ENCODE data around the gene GRB2.
"Not testable (repeated sequence)": the region's sequence is repeated elsewhere in the genome, so short reads cannot be mapped to it uniquely, and the experiment has no call there.

GRB2 gene

DNA sequence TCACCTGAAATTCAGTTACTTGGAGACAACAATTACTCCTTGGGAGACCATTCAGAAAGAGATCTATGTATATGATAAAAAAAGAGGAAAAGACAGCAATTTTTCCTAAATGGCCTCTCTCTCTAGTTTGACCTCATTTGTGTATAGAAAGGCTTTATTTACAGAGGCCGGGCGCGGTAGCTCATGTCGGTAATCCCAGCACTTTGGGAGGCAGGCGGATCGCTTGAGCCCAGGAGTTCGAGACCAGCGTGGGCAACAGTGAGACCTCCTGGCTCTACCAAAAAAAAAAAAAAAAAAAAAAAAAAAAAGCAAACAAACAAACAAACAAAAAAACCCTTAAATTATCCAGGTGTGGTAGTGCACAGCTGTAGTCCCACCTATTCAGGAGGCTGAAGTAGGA is 20.7 kb downstream of the GRB2 start:
- DNase-seq = no peak

DNA sequence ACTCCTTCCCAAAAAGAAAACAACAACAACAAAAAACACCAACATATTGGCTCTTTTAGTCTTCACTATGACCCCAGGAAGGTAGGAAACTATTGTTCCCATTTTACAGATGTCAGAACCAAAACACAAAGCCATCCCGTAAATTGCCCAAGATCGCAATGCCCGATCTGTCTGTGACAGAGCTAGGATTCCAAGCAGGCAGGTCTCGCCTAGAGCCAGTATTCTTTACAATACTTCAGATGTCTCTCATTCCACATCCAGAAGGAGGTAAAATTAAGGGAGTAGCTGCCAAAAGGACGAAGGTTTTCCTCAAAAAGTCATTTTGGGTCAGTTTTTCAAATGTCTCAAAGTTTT is 21.7 kb downstream of the GRB2 start:
- DNase-seq = no peak

DNA sequence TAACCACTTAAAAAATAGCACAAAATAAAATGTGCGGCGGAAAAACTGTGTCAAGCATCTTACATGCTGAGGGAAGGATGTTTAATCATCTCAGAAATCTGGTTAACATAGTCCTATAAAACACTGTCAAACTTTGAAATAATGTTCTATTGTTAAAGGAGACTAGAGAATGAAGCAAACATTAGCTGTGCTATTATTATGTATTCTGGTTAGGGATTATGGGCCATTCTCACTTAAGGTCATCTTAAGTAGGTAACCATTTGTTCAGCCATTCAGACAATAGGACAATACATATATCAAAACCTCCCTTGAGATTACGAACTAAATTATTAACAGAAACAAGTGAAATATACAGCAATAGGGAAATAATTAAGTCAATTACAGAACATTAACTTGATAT is 24.7 kb downstream of the GRB2 start:
- DNase-seq = no peak

DNA sequence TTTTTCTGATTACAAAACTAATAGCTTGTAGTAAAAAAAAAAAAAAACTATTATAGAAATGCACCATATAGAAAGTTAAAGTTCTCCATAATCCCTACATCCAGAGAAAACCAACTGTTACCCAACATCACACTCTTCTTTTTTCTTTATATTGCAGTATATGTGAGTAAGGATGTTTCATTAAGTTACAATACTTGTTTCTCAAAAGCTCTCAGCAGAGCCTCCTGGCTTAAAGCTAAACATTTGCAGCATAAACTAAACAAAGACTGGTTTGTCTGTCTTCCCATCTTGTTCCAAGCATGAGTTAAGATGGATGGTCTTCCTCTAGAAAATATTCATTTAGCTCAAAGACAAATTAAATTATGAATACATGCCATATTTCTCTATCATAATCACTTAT is 25.2 kb downstream of the GRB2 start:
- DNase-seq = no peak

DNA sequence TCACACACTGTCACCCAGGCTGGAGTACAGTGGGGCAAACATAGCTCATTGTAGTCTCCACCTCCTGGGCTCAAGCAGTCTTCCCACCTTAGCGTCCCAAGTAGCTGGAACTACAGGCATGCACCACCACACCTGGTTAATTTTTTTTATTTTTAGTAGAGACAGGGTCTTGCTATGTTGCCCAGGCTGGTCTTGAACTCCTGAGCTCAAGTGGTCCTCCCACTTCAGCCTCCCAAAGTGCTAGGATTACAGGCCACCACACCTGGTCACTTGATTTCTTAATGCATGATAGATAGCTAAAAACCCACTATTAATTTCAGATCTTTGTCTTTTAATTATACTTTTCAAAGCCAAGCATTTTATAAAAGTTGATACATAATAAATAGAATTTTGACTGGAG is 26.1 kb downstream of the GRB2 start:
- not testable (repeated sequence) for DNase-seq

DNA sequence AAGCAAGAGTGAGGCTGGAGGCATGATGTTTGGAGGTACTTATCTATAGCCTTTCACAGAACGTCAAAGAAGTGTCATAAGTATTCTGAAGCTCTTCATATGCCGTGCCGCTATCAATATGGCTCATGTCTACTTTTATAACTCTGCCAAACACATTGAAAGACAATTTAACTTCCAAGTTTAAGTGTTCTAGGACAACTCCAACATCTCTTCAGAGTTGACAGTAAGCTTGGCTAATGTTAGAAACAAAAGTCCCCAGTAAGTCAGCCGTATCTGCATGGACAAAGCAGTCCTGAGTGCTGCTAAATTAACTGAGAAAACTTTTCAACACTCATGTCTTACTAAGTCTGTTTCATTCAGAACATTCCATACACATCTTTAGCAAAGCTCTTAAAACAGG is 32.2 kb downstream of the GRB2 start:
- no peak for DNase-seq

DNA sequence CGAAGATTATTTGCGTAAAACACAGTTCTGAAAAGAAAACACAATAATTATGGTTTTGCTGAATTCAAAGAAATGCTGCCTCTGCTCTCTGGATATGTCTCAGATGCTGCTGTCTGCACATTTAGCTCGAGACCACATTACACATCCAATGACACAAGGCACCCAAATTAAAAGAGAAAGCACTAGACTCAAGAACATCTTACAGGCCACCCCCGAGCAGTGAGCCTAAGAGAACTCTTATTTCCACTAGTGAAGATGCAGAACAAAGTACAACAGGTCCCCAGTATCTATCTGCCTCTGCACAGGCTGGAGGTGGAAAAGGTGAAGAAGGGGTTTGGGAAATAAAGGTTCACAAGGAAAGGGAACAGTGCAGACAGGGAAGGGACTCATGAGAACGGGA is 33.5 kb downstream of the GRB2 start:
- no peak for DNase-seq

DNA sequence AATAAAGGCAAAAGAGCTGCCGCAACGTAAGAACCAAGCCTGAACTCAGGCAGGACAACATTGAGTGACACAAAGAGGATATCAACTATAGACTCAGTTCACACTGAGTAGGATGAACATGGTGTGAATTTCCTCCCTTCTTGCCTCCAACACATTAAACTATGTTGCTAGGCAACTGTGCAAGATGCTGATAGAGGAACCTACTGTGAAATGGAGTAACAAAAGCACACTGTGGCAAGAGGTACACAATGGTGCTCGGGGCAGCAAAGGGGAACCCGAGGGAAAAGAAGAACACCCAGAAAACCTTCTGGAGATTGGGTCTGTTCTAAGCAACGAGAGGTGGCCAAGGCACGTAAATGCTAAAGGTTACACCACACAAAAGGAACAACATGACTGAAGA is 34.1 kb downstream of the GRB2 start:
- DNase-seq = no peak

DNA sequence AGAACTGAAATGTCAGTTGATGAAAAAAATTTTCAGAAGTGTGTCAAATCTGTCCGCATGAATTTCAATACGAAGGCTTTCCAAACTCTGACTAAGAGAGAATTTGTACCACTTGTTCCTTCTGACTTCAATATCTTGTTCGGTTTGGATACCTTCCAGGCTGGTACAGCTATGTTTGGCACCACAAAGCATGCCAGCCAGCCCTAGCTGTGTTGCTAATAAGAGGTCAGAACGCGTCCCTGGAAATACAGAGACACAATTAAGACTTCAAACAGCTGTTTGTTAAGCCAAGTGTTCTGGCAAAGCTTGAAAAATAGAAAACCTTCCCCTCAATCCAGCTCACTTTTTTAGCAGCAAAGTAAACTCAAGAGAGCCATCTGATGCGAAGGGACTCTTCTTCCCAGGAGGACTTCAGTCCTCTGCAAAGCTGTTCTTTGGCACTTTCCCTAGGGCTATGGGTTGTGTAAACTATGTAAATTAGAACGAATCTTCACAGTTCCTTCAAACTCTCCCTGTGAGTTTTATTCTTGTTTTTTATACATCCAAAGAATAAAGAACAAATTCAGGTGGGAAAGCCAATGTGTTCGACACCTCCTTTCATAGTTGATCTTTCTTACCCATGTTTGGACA is 35.1 kb downstream of the GRB2 start:
- no peak for DNase-seq

DNA sequence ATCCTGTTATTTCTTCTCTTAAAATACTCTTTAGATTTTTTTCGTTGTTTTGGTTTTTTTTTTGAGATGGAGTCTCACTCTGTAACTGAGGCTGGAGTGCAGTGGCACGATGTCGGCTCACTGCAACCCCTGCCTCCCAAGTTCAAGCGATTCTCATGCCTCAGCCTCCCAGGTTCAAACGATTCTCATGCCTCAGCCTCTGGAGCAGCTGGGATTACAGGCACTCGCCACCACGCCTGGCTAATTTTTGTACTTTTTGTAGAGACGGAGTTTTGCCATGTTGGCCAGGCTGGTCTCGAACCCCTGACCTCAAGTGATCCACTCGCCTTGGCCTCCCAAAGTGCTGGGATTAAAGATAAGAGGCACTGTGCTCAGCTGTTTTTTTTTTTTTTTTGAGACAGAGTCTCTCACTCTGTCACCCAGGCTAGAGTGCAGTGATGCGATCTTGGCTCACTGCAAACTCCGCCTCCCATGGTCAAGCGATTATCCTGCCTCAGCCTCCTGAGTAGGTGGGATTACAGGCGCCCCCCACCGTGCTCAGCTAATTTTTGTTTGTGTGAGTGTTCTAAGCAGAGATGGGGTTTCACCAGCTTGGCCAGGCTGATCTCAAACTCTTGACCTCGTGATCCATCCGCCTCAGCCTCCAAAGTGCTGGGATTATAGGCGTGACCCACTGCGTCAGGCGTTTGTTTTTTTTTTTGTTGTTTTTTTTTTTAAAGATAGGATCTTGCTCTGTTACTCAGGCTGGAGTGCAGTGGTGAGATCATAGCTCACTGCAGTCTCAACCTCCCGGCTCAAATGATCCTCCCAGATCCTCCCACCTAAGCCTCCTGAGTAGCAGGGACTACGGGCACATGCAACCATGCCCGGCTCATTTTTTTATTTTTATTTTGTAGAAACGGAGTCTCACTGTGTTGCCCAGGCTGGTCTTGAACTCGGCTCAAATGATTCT is 37.4 kb downstream of the GRB2 start:
- not testable (repeated sequence) for DNase-seq

DNA sequence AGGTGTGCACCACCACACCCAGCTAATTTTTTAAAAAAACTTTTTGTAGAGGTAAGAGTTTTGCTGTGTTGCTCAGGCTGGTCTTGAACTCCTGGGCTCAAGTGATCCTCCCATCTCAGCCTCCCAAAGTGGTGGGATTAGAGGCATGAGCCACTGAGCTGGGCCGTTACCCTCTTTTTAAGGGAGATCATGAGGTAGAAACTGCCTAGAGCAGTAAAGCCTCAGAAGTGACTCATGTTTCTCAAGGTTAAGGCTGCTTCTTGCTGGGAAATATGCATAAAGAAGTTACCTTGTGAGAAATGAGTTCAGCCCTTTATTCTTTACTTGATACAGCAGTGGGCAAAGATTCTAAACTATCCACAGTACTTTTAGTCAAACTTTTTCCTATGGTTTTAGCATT is 38.2 kb downstream of the GRB2 start:
- DNase-seq = no peak

DNA sequence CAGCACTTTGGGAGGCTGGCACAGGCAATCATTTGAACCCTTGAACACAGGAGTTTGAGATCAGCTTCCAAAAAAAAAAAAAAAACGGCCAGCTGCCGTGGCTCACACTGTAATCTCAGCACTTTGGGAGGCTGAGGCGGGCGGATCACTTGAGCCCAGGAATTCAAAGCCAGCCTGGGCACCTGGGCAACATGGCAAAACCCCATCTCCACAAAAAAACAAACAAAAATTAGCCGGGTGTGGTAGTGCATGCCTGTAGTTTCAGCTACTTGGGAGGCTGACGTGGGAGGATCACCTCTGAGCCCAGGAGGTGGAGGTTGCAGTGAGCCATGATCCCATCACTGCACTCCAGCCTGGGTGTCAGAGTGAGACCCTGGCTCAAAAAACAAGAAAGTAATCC is 39.0 kb downstream of the GRB2 start:
- no peak for DNase-seq

DNA sequence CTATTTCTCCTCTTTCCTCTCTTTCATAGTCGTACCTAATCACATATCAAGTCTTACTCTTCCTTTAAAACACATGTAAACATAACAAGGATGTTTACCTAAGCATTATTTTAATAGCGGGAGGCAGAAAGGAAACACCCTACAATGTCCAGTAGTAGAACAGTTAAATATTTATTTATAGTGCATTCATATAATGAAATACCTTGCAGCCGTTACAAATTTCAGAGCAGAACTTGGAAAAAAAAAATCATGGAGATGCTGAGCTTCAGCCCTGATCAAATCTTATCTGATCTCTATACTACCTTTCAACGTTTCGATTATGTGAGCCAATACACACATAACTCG is 39.6 kb downstream of the GRB2 start:
- DNase-seq = no peak

DNA sequence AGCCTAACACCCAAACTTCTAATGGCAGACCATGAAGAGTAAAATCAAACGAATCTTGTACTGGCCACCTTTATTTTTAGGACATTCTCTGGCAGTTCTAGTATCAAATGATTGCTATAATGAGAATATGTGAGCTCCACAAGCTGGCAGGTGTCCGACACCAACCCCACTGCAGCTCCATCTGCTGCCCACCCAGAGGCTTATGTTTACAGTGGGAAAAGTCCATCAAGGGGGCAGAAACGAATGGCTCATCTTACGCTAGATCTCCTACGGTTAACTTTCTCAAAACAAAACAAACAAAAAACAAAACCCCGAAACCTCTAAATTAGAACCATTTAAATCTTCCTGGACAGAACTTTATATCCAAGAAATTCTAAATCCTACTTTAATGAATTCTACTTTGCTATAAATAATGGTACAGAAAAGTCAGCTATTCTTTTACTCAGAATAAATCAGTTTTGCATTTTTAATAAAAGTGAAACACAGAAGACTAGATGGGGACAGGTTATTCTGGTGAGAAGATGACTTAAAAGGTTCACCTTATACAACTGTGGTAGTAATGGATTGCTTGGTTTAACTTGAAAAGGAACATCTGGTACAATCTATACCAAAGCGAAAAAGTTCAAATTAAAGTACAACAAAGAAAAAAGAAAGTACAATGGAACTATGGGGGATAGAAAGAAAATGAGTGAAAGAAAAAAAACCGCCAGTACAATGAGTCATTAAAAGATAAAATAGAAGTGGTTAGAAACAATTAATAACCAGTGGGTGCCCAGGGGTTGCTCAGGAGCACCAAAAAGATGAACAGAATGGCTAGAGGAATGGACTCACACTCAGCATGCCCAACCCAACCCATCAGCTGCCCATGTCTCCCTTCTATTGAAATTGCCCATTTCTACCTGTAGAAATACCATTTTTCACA is 40.2 kb downstream of the GRB2 start:
- DNase-seq = no peak

DNA sequence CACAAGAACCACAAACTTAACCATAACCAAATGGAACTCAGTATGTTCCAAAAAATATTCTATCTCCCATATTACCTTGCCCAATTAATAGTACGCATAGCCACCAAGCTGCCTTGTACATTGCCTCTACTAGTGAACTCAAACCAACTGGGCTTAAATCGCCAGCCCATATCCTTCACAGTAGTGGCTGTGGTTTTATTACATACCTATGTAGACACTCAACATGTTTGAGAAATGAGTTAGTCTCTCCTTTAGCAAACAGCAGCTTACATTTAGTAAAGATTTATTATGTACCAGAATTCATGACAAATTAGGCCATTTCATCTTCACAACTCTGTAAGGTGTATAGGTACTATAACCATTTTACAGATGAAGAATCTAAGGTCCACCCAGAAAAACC is 41.4 kb downstream of the GRB2 start:
- DNase-seq = no peak

DNA sequence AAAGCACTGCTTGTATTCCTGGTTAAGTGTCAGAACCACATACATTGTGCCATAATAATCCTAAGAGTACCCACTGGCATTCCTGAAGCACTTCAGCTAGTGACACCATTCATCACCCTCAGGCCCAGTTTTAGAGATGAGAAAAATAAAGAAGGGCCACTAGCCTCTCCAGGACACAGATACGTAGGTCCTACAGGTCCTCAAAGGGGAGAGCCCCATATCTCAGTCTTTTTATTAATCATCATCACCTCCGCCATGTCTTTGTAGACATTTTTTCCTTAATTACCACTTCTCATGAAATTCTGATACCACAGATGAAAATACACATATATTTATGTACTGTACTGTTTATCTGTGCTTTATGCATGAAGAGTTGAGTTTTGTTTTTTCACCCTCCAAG is 43.5 kb downstream of the GRB2 start:
- no peak for DNase-seq

DNA sequence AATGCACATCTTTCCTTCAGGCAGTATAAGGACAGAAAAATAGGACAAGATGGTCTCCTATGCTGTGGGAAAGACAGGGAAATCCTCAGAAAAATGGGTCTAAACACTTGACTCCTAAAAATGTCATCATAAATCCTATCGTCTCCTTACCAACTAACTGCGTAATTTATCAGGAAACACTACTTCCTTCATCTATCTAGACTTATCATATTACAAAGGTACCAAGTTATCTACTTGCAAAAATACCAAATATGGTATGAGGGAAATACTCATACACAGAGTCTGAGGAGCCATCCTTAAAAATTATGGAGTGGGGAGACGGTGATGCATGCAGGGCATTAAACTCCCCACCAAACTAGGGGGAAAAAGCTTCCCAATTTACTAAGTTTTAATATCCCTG is 44.1 kb downstream of the GRB2 start:
- DNase-seq = no peak

DNA sequence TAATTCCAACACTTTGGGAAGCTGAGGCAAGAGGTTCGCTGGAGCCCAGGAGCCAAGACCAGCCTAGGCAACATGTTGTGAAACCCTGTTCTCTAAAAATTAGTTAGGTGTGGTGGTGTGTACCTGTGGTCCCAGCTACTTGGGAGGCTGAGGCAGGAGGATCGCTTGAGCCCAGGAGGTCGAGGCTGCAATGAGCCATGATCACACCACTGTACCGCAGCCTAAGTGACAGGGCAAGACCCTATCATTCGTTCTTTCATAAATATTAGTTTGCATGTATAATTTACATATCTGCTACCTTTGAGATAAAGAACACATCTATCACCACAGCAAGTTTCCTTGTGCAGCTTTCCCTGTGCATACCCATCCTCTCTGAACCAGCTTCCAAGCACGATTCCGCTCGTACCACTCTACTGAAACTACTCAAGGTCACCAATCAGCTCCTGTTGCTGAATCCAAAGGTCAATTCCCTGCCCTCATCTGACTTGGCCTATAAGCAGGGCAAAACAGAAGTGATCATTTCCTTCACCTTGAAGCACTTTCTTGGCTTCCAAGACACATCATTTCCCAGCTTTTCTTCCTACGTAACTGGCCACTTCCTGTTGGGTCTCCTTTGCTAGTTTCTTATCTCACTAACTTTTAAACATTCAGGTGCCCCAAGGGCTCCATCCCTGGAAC is 49.1 kb downstream of the GRB2 start:
- DNase-seq = no peak

DNA sequence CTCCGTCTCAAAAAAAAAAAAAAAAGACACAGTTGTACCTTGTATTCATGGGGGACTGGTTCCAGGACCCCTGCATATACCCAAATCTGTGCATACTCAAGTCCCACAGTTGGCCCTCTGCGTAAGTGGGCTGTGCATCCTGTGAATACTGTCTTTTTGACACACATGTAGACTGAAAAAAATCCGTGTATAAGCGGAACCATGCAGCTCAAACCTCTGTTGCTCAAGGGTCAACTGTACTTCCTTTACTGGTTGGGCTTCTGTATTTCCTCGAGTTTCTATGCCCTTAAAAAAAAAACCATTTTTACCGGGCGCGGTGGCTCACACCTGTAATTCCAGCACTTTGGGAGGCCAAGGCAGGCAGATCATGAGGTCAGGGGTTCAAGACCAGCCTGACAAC is 52.3 kb downstream of the GRB2 start:
- no peak for DNase-seq

DNA sequence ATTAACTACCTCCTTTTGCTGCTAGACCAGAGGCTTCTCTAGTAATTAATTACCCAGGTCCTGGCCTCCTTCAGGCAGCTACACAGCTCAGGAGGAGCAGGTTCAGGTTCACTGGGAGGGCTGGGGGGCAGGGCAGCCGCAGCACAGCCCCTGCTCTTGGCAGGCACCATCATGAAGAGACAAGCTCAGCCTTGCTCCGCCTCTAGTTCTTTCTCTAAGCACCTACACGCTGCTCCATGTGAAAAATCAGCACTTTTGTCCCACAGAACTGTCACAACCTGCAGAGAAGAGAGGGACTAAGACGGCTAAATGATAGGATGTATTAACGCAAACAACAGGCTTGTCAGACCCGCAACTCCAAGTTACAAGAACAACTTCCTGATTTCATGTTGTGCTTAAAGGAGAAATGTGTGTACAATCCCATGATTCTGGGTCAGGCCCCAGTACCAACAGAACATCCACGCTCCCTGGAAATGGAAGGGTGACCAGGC is 53.4 kb downstream of the GRB2 start:
- no peak for DNase-seq

DNA sequence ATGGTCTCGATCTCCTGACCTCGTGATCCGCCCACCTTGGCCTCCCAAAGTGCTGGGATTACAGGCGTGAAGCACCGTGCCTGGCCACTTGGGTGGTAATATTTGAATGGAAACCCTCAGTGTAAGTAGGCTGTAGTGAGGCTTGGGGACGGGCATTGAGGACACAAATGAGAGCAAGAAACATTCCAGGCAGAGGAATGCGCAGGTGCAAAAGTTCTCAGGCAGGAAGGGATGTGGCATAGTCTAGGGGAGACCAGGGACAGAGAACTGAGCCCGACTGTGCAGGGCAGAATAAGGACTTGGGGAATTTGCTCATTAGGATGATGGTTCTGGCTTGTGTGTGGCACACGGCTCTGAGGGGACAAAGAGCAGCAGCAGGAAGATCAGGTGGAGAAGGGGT is 54.8 kb downstream of the GRB2 start:
- no peak for DNase-seq

DNA sequence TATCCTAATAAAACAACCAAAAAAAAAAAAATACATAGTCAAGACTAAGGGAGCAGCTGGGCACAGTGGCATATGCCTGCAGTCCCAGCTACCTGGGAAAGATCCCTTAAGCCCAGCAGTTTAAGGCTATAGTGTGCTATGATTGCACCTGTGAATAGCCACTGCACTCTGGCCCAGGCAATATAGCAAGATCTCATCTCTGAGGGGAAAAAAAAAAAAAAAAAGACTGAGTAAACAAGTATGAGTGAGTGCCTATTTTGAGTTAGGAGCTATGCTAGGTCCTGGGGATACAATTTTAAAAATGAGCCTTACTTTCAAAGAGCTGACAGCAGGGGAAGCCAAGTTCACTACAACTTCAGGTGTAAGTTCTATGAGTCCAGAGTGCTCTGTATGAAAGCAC is 55.4 kb downstream of the GRB2 start:
- no peak for DNase-seq

DNA sequence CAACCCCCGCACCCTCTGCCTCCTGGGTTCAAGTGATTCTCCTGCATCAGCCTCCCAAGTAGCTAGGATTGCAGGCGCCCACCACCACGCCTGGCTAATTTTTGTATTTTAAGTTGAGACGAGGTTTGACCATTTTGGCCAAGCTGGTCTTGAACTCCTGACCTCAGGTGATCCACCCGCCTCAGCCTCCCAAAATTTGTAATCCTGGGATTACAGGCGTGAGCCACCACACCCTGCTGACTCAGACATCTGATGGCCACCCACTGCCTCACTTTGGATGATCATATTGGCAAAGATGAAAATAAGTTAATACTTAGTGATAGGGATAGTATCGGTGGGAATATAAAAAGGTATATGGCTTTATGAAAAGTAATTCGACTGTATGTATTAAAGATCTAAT is 55.9 kb downstream of the GRB2 start:
- no peak for DNase-seq
